Lower lobe of right lung (tissue), 2 donors: Measurements from ENCODE around the gene GNAT1. TPM values are rescaled to one million over a fixed set of nuclear protein-coding genes. Genes with fewer than 3 reads are reported as not detected.

ENCODE experiments used
- ATAC-seq, 2 donors: fragments of 200-7000 bp; cut with Tn5 transposase; one replicate each; pipeline ENCODE4 v1.9.1; 2020 to 2022; ENCODE audit warnings: mild to moderate bottlenecking in 2 of 2, moderate library complexity in 2 of 2
- DNase-seq: peaks from one replicate; pipeline ENCODE4 v3.0.0-alpha.2; 2020
- H3K27ac ChIP-seq: fragments of 200-600 bp; one replicate; pipeline ENCODE4 v1.8.0; 2022
- H3K27me3 ChIP-seq: fragments of 200-600 bp; one replicate; pipeline ENCODE4 v1.8.0; 2022; ENCODE audit warnings: low read depth
- H3K36me3 ChIP-seq: fragments of 200-600 bp; one replicate; pipeline ENCODE4 v1.8.0; 2022; ENCODE audit warnings: mild to moderate bottlenecking
- H3K4me1 ChIP-seq: fragments of 200-600 bp; one replicate; pipeline ENCODE4 v1.8.0; 2022
- H3K4me3 ChIP-seq: fragments of 200-600 bp; one replicate; pipeline ENCODE4 v1.8.0; 2022; ENCODE audit warnings: mild to moderate bottlenecking
- H3K9me3 ChIP-seq: fragments of 200-600 bp; one replicate; pipeline ENCODE4 v1.8.0; 2022
- intact Hi-C: fragments of 100-400 bp; cut with DNase I; formaldehyde crosslinking; loops from one replicate; pipeline ENCODE4 v1.11.0; 2022
- total RNA-seq: library from RNA; stranded (reverse); fragmentation: NEBNext Ultra II Directional; extraction: Animal tissue kit (Norgen Biotek cat#: 25700); gene quantifications from one replicate; pipeline ENCODE4 v1.2.1, GENCODE V29; 2021
- TF ChIP-seq, protein P1 (sequence below): fragments of 200-600 bp; IDR thresholded peaks from one replicate; pipeline ENCODE4 v1.8.0; 2022; ENCODE audit warnings: antibody characterized with exemption, mild to moderate bottlenecking
- donor health status: DM: no; HTN: yes; CAD: no; lungs with severe emphysema.

Gene GNAT1
- total RNA-seq, 1 donor from 2014 or later, result not detected

- Histone ChIP-seq H3K27ac (no peak overlapping the region), H3K36me3 (no peaks in the 10 kb centered on the region), H3K4me1 (peaks cover 17% of the 10 kb centered on the region), H3K4me3 (no peak overlapping the region), H3K27me3 (peaks cover 62% of the 10 kb centered on the region), H3K9me3 (no peaks in the 10 kb centered on the region)
- intact Hi-C loops, result no loop called here
- DNase-seq, result no peak
- no peak for ATAC-seq
- TF ChIP-seq, protein P1, sequence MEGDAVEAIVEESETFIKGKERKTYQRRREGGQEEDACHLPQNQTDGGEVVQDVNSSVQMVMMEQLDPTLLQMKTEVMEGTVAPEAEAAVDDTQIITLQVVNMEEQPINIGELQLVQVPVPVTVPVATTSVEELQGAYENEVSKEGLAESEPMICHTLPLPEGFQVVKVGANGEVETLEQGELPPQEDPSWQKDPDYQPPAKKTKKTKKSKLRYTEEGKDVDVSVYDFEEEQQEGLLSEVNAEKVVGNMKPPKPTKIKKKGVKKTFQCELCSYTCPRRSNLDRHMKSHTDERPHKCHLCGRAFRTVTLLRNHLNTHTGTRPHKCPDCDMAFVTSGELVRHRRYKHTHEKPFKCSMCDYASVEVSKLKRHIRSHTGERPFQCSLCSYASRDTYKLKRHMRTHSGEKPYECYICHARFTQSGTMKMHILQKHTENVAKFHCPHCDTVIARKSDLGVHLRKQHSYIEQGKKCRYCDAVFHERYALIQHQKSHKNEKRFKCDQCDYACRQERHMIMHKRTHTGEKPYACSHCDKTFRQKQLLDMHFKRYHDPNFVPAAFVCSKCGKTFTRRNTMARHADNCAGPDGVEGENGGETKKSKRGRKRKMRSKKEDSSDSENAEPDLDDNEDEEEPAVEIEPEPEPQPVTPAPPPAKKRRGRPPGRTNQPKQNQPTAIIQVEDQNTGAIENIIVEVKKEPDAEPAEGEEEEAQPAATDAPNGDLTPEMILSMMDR, result no peak
Observed at GRCh38 chr3:50202353-50203112, 11.1 kb downstream of the GNAT1 start.

GRCh38 chr3:50203113-50203808 is 11.9 kb downstream of the GNAT1 start:
- no peaks in the 10 kb centered on the region for H3K9me3 ChIP-seq
- H3K27me3 ChIP-seq, result peaks cover 62% of the 10 kb centered on the region
- peaks cover 17% of the 10 kb centered on the region for H3K4me1 ChIP-seq
- DNase-seq, result no peak
- H3K27ac ChIP-seq, result no peak overlapping the region
- no peak overlapping the region for H3K4me3 ChIP-seq
- intact Hi-C loops, result no loop called here
- no peaks in the 10 kb centered on the region for H3K36me3 ChIP-seq
- ATAC-seq, result no peak
- TF ChIP-seq, protein P1, result no peak

GRCh38 chr3:50203809-50204803 is 12.7 kb downstream of the GNAT1 start:
- Histone ChIP-seq H3K36me3 (no peaks in the 10 kb centered on the region), H3K27me3 (peaks cover 54% of the 10 kb centered on the region), H3K9me3 (no peaks in the 10 kb centered on the region), H3K4me3 (no peak overlapping the region), H3K27ac (no peak overlapping the region), H3K4me1 (peaks cover 17% of the 10 kb centered on the region)
- intact Hi-C loops, result no loop called here
- DNase-seq (no peak), ATAC-seq (no peak)
- TF ChIP-seq, protein P1, result no peak

DNA sequence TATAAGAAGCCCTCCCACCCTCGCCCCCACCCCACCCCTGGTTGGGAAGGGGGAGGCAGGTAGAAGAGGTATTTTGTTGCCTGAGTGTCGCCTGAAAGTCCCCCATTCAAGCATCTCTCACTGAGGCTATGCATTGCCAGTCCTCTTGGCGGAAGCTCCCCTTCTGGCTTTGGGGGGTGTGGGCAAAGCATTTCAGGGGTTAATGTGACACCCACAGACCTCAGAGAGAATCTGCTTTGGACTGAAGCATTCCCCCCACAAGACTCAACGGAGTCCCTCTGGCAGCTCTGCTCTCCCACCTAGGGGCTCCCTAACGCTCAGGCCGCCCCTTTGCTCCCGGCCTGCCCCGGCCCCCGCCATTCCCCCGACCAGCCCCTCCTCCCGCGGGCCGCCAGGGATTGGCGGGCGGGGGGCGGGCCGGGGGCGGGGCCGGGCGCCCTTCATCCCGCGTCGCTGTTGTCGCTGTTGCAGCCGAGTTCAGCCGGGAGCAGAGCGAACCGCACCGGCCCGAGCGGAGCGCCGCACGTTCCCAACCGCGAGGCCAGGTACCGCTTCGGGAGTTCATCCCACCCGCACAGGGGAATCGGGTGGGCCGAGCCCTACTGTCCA is 13.5 kb downstream of the GNAT1 start, which contains the start of gene SLC38A3:
Gene SLC38A3 (plus strand): TSS at position 468 of the 609 bp plus-strand sequence. CDS start 8,929 bp downstream, outside the sequence.
- Histone ChIP-seq H3K4me3 (peak within 1 kb of the TSS; percentile 48), H3K4me1 (peaks cover 17% of the 10 kb centered on the region), H3K27me3 (peaks cover 53% of the 10 kb centered on the region), H3K27ac (no peak within 1 kb of the TSS), H3K9me3 (no peaks in the 10 kb centered on the region), H3K36me3 (no peaks in the 10 kb centered on the region)
- DNase-seq (no peak), ATAC-seq (peak; percentile 62 to 73)
- intact Hi-C loops, result no loop called here
- TF ChIP-seq, protein P1, result no peak
